Dermis microvascular lymphatic vessel endothelial cell (primary cell): ENCODE results near the gene NBPF1. TPM values are rescaled to one million over a fixed set of nuclear protein-coding genes. Genes with fewer than 3 reads are reported as not detected.
"Not testable (repeated sequence)": the region's sequence is repeated elsewhere in the genome, so short reads cannot be mapped to it uniquely, and the experiment has no call there.

Experiments used
- DNase-seq, 2 donors: peaks; one replicate each; pipeline versions ENCODE4 v3.0.0 to v3.0.0-alpha.2; 2010; ENCODE audit warnings: low read depth in 2 of 2
- total RNA-seq: library from RNA; depleted of rRNA; stranded (reverse); fragments of >200 nt; gene quantifications from 2 replicates; pipeline ENCODE4 v1.2.1, GENCODE V29; 2014

Gene NBPF1
- total RNA-seq, 1 donor from 2014 or later, result 20.4 TPM

GRCh38 chr1:16516694-16517410 lies 96.5 kb downstream of the NBPF1 start:
- not testable (repeated sequence) for DNase-seq

- DNase-seq, result peak; percentile 64 to 70
Measured at GRCh38 chr1:16514107-16515055, 99.0 kb downstream of the NBPF1 start, which contains the start of gene RNU1-1. TSS of gene RNU1-1 (minus strand) at chr1:16514285.

GRCh38 chr1:16513412-16514106 lies 99.8 kb downstream of the NBPF1 start:
- DNase-seq, result peak; percentile 82 to 89

GRCh38 chr1:16512624-16513411 lies 100.5 kb downstream of the NBPF1 start:
- not testable (repeated sequence) for DNase-seq

Other genes with a start within 250 kb of the NBPF1 start
- gene SZRD1, start 246.3 kb downstream of the NBPF1 start, total RNA-seq, result 25.8 and 32.2 TPM in 2 replicates
- gene SPATA21, start 176.1 kb downstream of the NBPF1 start, total RNA-seq, result not detected in 2 replicates
- gene NECAP2, start 172.8 kb downstream of the NBPF1 start, total RNA-seq, result 145 and 178 TPM in 2 replicates
- under 0.01 TPM in 2 replicates for gene RNU1-1, start 99.3 kb downstream of the NBPF1 start, total RNA-seq
- gene RNU1-3, start 53.4 kb upstream of the NBPF1 start, total RNA-seq, result under 0.01 TPM in 2 replicates
- under 0.01 TPM in 2 replicates for gene RNU1-4, start 127.0 kb upstream of the NBPF1 start, total RNA-seq